Activated naive CD4-positive, alpha-beta T cell treated with Interleukin-2 at 50 U/mL for 16 hours (primary cell): ENCODE data around the gene MAGI1.

Experiments used
- DNase-seq: peaks from one replicate; pipeline ENCODE4 v3.0.0-alpha.2; 2020

MAGI1 gene

DNA sequence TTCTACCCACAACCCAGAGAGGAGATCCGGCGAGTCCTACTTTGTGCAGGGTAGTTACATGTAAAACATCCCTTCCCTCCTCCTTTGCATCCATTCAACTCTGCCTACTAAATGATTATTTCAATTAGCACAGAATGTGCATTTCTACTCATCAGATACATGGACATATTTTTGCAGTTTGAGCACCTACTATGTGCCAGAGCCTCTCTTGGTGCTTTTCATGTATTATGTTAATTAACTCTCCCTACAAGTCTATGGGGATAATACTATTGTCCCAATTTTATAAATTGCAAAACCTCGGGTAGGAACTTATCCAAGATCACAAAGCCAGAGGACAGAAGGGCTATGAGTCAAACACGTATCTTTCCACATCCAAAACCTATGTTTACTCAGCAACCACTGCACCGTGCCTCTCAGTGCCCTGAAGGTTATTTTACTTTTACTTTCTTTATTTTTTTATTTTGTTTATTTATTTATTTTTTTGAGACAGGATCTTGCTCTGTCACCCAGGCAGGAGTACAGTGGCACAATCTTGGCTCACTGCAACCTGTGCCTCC lies 432.8 kb downstream of the MAGI1 start:
- no peak for DNase-seq

GRCh38 chr3:65604863-65605526 lies 433.7 kb downstream of the MAGI1 start:
- DNase-seq = no peak

- DNase-seq = no peak
Measured at GRCh38 chr3:65603631-65604030, 435.1 kb downstream of the MAGI1 start.

- DNase-seq = no peak
Measured at GRCh38 chr3:65600888-65601287, 437.8 kb downstream of the MAGI1 start.

DNA sequence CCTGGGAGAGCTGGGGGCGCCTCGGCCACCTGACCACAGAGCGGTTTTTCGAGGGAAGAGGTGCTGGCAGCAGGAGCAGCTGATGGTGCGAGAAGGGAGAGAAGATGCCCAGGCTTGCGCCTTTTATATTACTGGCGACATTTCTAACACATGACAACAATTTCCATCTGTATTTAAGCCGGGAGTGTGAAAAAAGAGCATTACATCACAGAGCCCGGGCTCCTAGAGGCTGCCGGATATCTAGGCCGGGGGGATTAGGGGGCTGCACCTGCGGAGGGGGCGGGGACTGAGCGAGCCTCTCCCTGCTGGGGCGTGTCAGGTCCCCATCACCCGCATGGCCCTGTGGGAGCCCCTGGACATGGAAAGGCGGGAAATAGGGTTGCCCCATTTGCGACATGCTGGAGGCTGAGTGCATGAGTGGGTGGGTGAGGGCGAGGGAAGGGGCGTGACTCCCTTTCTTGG lies 440.7 kb downstream of the MAGI1 start:
- DNase-seq = no peak

GRCh38 chr3:65597226-65597951 lies 441.3 kb downstream of the MAGI1 start:
- DNase-seq = no peak

DNA sequence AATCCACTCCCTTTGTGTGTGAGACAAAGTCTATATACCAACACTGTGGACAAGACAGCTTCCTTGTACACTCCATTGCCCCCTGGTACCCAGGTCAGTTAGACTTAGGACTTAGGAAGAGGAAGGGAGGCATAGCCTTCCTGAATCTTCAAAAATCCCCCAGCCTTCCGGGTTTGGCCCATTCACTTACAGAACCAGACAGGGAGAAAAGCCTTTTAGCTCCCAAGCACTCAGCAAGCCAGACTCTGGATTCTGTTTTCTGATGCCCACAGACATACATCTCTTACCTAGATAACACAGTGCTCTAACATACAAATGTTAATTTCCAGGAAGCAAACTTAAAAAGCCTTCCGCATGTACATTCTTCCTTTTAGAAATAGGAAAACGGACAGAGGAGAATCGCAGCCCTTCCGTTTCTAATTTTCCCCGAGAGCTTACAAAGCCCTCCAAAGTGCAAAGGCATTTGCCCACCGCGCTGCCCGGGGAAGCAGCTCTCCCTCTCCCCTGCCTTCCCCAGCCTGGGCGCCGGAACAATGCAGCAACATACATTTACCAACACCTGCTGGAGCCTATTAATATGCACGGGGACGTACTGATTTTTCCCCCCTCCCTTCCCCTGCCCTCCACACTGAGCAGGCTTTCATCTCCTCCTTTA lies 442.0 kb downstream of the MAGI1 start:
- no peak for DNase-seq

DNA sequence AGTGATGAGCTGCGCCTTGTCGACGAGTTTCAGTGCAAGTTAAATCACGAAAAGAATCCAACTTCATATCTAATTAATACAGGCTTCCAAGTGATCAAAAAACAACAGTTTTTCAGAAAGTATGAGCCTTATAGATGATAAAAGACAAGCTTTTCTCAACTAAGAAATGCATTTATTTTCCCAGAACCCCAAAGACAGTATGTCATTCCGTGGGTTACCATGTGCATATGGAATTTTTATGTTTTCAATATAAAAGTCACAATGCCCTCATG lies 442.8 kb downstream of the MAGI1 start:
- DNase-seq = no peak

- no peak for DNase-seq
Measured at GRCh38 chr3:65595222-65596028, 443.3 kb downstream of the MAGI1 start.

DNA sequence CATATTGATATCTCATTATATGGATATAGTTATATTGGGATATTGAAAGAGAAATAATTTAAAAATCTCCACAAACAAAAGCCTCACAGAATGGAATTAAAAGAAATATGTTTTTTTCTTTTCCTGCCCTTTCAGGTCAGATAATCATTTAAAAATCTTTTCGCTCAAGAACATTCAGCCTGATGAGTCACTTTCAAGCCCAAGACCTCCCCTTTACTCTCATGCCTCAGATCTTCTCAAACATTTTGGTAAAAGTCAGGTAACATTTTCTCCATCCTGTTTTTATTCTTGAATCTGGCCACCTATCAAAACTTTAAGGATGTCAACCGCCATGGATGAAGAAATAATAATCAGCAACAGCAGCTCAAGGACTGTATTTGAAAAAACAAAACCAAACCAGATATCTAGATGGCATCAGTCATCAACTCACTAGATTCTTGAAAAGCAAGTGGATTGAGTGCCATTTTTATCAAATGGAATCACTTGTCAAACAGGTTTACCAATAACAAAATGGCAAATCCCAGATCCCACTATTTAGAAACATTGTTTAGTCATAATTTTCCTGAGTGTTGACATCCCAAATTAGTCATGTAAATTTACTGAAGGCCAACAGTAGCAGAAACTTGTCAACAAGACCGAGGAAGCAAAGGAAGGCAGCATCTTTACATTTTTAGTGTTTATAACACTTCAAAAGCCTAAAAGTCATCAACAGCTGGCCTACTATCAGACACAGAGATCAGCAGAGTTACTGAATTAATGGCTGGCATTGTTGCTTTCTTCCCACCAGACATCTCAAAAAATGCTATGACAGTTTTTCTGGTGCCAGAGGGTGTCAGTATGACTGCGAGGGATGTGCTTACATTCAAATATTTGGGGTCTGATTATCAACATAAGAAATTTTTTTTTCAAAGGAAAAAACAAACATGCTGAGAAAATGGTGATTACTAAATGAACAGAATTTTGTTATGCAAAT lies 444.7 kb downstream of the MAGI1 start:
- no peak for DNase-seq

DNA sequence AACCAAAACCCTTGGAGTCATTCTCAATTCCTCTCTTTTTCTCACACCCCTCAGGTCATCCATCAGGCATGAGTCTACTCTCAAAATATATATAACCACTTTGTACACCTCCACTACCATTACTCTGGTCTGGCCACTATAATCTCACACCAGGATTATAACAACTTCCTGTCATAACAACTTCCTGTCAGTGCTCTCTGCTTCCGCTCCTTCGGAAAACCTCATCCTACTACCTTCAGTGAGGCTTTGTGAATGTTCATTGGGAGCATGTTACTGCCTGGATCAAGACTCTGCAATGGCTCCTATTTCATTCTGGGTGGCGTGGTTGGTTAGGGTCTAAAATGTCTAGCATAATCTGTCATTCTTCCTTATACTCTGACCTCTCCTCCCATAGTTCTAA lies 447.4 kb downstream of the MAGI1 start:
- DNase-seq = no peak

GRCh38 chr3:65588884-65589283 lies 449.8 kb downstream of the MAGI1 start:
- no peak for DNase-seq

- DNase-seq = no peak
Measured at GRCh38 chr3:65587650-65588439, 450.9 kb downstream of the MAGI1 start.

DNA sequence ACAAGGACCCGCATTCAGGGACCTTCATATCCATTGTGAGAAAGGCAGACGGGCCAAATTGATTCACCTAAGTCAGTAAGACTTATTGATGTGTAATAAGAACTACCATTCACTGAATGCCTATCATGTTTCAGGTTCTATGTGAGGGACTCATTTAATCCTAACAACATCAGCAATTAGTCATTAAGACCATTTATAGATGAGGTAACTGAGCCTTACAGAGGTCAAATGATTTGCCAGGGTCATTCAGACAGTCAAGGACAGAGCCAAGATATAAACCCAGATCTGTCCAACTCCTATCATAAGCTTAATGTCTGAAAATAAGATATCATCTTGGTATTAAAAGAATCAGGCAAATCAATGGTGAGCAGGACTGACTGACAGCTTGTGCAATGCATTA lies 453.8 kb downstream of the MAGI1 start:
- DNase-seq = no peak

DNA sequence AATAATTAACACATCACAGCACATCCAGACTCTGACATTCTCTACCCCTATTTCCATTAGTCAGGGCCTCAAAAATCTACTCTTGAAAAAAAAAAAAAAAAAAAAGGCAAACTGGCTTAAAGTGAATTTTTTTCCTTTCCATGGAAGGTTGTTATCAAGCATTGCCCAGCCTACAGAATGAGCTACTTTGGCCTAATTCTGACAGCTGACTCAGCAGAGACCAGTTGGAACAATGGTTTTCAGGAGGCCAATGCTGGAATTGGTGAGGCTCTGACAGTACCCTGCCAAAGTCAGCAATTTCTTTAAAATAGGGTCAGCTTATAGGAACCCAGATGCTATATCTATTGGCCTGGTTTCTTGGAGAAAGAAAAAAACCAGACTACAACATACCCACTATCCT lies 454.7 kb downstream of the MAGI1 start:
- no peak for DNase-seq

DNA sequence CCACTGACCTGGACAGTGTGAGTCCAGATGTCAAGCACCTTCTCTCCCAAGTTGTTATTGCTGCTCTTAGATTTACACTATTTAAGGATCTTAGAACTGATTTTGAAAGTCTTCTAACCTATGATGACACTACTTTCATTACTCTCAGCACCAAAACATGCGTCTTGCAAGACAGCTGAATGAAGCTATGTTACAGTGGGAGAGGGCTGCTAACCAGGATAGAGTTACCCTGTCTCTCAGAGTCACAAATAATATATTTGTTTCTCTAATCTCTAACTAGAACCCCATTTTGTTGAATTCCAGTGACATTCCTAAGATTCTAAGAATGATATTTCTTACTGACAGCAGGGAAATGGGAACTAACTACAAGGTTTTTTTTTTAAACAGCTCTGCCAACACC lies 455.5 kb downstream of the MAGI1 start:
- DNase-seq = no peak

GRCh38 chr3:65582012-65582717 lies 456.6 kb downstream of the MAGI1 start:
- DNase-seq = no peak

DNA sequence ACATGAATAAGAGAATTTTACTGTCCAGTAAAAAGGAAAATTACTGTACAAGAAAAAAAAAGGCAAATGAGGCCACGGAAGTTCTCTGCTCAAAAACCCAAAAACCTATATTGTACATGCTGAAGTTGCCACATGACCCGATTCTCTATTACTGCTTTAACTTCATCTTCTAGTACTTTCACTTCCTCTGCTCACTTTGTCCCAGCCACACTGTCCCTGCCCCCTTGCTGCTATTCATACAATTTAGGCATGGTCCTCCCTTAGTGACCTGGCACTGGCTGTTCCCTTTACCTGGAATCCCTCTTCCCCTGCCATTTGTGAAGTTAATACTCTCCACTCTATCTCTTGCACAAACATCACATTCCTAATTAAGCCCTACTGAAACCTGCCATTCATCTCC lies 457.4 kb downstream of the MAGI1 start:
- DNase-seq = no peak

GRCh38 chr3:65578861-65579260 lies 459.9 kb downstream of the MAGI1 start:
- DNase-seq = no peak

DNA sequence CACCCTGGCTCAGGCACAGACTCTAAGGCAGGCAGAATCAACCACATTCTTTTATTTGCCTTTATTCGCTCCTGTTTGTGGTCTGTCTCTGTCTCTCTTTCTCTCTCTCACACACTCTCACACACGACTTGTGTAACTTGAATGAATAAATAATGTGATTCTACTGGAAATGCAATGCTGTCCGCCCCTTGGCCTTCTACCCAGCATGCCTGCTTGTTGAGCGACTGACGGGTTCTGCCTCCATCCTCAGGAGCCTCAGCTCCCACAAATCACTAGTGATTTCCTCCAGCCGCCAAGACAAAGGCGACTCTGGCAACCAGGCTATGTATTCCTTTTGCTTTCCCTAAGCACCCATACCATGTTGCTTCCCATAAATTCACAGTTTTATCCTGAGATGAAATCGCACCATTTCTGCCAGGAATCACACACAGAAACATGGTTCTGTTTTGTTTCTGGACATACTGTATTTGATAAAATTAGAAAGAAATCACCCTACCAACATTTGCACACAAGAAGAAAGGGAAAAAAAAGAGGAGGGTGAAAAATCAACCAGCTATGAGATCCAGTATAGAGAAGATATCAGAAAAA lies 460.8 kb downstream of the MAGI1 start:
- no peak for DNase-seq
